Measurements from ENCODE around the gene MAML3. TPM values are rescaled to one million over a fixed set of nuclear protein-coding genes. Genes with fewer than 3 reads are reported as not detected.

Gene MAML3
- total and polyA plus RNA-seq, 2 experiments from 2014 or later: 1.7 to 6.5 TPM

DNA sequence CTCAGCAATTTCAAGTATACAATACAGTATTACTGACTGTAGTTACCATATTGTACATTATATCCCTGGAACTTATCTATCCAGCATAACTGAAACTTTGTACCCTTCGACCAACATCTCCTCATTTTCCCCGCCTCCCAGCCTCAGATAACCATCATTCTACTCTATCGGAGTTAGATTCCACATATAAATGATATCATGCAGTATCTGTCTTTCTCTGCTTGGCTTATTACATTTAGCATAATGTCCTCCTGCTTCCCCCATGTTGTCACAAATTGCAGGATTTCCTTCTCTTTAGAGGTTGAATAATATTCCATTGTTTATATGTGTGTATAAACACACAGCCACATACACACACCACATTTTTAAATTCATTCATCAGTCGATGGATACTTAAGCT is 218.1 kb downstream of the MAML3 start:
- ATAC-seq (no peak), DNase-seq (ENCODE audit: low spot score) (no peak)
- Histone ChIP-seq H3K79me2 (replicated peaks; ENCODE audit: insufficient read depth) (no peaks in the 10 kb centered on the region), H3K27me3 (ENCODE audit: insufficient read depth) (no peaks in the 10 kb centered on the region), H3K4me1 (ENCODE audit: insufficient read depth) (peaks cover 19% of the 10 kb centered on the region), H3K36me3 (ENCODE audit: insufficient read depth) (no peaks in the 10 kb centered on the region), H3K9me2 (ENCODE audit: insufficient read depth) (no peaks in the 10 kb centered on the region), H3K4me3 (no peak overlapping the region), H2AFZ (no peak overlapping the region), H3K4me2 (no peak overlapping the region), H3K27ac (ENCODE audit: low read depth) (no peak overlapping the region), H3F3A (replicated peaks; ENCODE audit: low read depth) (no peaks in the 10 kb centered on the region), H4K20me1 (replicated peaks; ENCODE audit: insufficient read depth) (no peaks in the 10 kb centered on the region)
- Mint-ChIP-seq H3K27ac (no peak overlapping the region), H3K4me1 (peaks cover 8% of the 10 kb centered on the region), H3K27me3 (ENCODE audit: insufficient read depth, low read depth, poor library complexity) (peaks cover 8% of the 10 kb centered on the region), H3K4me3 (no peak overlapping the region), H3K36me3 (ENCODE audit: low read depth) (no peaks in the 10 kb centered on the region), H3K9me3 (no peaks in the 10 kb centered on the region)
- TF ChIP-seq, protein P1, sequence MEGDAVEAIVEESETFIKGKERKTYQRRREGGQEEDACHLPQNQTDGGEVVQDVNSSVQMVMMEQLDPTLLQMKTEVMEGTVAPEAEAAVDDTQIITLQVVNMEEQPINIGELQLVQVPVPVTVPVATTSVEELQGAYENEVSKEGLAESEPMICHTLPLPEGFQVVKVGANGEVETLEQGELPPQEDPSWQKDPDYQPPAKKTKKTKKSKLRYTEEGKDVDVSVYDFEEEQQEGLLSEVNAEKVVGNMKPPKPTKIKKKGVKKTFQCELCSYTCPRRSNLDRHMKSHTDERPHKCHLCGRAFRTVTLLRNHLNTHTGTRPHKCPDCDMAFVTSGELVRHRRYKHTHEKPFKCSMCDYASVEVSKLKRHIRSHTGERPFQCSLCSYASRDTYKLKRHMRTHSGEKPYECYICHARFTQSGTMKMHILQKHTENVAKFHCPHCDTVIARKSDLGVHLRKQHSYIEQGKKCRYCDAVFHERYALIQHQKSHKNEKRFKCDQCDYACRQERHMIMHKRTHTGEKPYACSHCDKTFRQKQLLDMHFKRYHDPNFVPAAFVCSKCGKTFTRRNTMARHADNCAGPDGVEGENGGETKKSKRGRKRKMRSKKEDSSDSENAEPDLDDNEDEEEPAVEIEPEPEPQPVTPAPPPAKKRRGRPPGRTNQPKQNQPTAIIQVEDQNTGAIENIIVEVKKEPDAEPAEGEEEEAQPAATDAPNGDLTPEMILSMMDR (conservative IDR thresholded peaks at IDR 0.05; ENCODE audit: low read depth in 2 of 2): no peak
- no peak for TF ChIP-seq STAT1 (IDR thresholded peaks at IDR 0.05; ENCODE audit: unreplicated experiment)
- TF ChIP-seq, protein P2, sequence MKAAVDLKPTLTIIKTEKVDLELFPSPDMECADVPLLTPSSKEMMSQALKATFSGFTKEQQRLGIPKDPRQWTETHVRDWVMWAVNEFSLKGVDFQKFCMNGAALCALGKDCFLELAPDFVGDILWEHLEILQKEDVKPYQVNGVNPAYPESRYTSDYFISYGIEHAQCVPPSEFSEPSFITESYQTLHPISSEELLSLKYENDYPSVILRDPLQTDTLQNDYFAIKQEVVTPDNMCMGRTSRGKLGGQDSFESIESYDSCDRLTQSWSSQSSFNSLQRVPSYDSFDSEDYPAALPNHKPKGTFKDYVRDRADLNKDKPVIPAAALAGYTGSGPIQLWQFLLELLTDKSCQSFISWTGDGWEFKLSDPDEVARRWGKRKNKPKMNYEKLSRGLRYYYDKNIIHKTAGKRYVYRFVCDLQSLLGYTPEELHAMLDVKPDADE (IDR thresholded peaks at IDR 0.05): no peak
- no peak for TF ChIP-seq ZNF331 (CRISPR knock-in tag; IDR thresholded peaks at IDR 0.05; ENCODE audit: low read depth)
- no peak for TF ChIP-seq ZNF114 (CRISPR knock-in tag; IDR thresholded peaks at IDR 0.05)
- TF ChIP-seq POLR2AphosphoS5 (IDR thresholded peaks at IDR 0.05; ENCODE audit: low read depth): no peak
- no peak for TF ChIP-seq JUNB (IDR thresholded peaks at IDR 0.05; ENCODE audit: unreplicated experiment)
- no peak for TF ChIP-seq EZH2 (IDR thresholded peaks at IDR 0.05; ENCODE audit: low read depth, unreplicated experiment)
- TF ChIP-seq EZH2phosphoT487 (IDR thresholded peaks at IDR 0.05; ENCODE audit: unreplicated experiment): no peak
- TF ChIP-seq, protein P3, sequence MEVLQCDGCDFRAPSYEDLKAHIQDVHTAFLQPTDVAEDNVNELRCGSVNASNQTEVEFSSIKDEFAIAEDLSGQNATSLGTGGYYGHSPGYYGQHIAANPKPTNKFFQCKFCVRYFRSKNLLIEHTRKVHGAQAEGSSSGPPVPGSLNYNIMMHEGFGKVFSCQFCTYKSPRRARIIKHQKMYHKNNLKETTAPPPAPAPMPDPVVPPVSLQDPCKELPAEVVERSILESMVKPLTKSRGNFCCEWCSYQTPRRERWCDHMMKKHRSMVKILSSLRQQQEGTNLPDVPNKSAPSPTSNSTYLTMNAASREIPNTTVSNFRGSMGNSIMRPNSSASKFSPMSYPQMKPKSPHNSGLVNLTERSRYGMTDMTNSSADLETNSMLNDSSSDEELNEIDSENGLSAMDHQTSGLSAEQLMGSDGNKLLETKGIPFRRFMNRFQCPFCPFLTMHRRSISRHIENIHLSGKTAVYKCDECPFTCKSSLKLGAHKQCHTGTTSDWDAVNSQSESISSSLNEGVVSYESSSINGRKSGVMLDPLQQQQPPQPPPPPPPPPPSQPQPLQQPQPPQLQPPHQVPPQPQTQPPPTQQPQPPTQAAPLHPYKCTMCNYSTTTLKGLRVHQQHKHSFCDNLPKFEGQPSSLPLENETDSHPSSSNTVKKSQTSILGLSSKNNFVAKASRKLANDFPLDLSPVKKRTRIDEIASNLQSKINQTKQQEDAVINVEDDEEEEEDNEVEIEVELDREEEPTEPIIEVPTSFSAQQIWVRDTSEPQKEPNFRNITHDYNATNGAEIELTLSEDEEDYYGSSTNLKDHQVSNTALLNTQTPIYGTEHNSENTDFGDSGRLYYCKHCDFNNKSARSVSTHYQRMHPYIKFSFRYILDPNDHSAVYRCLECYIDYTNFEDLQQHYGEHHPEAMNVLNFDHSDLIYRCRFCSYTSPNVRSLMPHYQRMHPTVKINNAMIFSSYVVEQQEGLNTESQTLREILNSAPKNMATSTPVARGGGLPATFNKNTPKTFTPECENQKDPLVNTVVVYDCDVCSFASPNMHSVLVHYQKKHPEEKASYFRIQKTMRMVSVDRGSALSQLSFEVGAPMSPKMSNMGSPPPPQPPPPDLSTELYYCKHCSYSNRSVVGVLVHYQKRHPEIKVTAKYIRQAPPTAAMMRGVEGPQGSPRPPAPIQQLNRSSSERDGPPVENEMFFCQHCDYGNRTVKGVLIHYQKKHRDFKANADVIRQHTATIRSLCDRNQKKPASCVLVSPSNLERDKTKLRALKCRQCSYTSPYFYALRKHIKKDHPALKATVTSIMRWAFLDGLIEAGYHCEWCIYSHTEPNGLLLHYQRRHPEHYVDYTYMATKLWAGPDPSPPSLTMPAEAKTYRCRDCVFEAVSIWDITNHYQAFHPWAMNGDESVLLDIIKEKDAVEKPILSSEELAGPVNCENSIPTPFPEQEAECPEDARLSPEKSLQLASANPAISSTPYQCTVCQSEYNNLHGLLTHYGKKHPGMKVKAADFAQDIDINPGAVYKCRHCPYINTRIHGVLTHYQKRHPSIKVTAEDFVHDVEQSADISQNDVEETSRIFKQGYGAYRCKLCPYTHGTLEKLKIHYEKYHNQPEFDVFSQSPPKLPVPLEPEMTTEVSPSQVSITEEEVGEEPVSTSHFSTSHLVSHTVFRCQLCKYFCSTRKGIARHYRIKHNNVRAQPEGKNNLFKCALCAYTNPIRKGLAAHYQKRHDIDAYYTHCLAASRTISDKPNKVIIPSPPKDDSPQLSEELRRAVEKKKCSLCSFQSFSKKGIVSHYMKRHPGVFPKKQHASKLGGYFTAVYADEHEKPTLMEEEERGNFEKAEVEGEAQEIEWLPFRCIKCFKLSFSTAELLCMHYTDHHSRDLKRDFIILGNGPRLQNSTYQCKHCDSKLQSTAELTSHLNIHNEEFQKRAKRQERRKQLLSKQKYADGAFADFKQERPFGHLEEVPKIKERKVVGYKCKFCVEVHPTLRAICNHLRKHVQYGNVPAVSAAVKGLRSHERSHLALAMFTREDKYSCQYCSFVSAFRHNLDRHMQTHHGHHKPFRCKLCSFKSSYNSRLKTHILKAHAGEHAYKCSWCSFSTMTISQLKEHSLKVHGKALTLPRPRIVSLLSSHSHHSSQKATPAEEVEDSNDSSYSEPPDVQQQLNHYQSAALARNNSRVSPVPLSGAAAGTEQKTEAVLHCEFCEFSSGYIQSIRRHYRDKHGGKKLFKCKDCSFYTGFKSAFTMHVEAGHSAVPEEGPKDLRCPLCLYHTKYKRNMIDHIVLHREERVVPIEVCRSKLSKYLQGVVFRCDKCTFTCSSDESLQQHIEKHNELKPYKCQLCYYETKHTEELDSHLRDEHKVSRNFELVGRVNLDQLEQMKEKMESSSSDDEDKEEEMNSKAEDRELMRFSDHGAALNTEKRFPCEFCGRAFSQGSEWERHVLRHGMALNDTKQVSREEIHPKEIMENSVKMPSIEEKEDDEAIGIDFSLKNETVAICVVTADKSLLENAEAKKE (CRISPR knock-in tag; IDR thresholded peaks at IDR 0.05): no peak
- TF ChIP-seq, protein P4, sequence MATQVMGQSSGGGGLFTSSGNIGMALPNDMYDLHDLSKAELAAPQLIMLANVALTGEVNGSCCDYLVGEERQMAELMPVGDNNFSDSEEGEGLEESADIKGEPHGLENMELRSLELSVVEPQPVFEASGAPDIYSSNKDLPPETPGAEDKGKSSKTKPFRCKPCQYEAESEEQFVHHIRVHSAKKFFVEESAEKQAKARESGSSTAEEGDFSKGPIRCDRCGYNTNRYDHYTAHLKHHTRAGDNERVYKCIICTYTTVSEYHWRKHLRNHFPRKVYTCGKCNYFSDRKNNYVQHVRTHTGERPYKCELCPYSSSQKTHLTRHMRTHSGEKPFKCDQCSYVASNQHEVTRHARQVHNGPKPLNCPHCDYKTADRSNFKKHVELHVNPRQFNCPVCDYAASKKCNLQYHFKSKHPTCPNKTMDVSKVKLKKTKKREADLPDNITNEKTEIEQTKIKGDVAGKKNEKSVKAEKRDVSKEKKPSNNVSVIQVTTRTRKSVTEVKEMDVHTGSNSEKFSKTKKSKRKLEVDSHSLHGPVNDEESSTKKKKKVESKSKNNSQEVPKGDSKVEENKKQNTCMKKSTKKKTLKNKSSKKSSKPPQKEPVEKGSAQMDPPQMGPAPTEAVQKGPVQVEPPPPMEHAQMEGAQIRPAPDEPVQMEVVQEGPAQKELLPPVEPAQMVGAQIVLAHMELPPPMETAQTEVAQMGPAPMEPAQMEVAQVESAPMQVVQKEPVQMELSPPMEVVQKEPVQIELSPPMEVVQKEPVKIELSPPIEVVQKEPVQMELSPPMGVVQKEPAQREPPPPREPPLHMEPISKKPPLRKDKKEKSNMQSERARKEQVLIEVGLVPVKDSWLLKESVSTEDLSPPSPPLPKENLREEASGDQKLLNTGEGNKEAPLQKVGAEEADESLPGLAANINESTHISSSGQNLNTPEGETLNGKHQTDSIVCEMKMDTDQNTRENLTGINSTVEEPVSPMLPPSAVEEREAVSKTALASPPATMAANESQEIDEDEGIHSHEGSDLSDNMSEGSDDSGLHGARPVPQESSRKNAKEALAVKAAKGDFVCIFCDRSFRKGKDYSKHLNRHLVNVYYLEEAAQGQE (IDR thresholded peaks at IDR 0.05; ENCODE audit: unreplicated experiment): no peak
- no peak for TF ChIP-seq NANOG (IDR thresholded peaks at IDR 0.05; ENCODE audit: borderline replicate concordance)
- no peak for TF ChIP-seq CREB1 (CRISPR knock-in tag; IDR thresholded peaks at IDR 0.05; ENCODE audit: low read depth)
